Renal cortical epithelial cell (primary cell): Measurements from ENCODE around the gene ZBTB11. TPM values are rescaled to one million over a fixed set of nuclear protein-coding genes. Genes with fewer than 3 reads are reported as not detected.
A peak's percentile ranks its signal among the peaks of the same experiment; 100 is the strongest.
"Not testable (repeated sequence)": the region's sequence is repeated elsewhere in the genome, so short reads cannot be mapped to it uniquely, and the experiment has no call there.

Experiments used
- DNase-seq: peaks from one replicate; pipeline ENCODE4 v3.0.0-alpha.2; 2011; ENCODE audit warnings: low read depth
- total RNA-seq: library from RNA; depleted of rRNA; stranded (reverse); fragments of >200 nt; gene quantifications from 2 replicates; pipeline ENCODE4 v1.2.3, GENCODE V29; 2014

Gene ZBTB11
- total RNA-seq, 1 donor from 2014 or later = 26.9 TPM

DNA sequence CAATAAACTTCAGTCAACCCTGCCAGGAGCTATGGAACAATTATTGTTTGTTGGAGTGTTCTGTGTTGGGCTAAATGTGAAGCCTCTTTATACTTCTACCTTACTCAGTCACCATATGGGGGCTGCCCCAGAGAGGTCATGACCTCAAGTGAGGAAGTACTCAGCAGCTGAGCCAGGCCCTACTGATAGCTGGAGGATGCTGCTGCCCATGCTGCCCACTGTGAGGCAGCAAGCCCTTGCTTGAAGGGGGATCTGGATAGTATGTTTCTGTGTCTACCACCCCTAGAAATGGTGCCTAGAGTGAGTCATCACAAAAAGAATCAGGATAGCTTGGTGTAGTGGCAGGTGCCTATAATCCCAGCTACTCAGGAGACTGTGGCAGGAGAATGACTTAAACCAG, 14.0 kb upstream of the ZBTB11 start:
- DNase-seq = no peak

- DNase-seq = no peak
Measured at GRCh38 chr3:101689286-101689685, 12.4 kb upstream of the ZBTB11 start.

GRCh38 chr3:101687142-101687931, 10.4 kb upstream of the ZBTB11 start:
- no peak for DNase-seq

DNA sequence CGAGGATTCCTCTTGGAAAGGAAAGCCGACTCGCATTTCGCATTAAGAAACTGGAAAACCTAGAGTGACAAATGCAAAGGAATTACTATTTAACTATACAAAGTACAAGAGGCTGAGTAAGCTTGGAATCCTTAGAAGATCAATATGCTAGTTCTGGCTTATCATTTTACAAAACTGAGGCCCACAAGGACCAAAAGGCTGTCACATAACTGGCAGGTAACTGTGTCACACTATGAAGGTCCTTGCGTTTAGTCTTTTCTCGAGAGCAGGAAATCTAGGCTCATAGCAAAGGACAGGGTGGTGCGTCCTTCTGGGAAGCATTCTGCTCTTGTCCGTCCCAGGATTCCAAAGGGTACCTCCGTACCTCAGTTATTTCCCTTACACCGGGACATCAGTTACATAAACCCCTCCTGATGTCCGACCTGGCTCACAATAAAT, 9.0 kb upstream of the ZBTB11 start:
- DNase-seq = peak; percentile 21

DNA sequence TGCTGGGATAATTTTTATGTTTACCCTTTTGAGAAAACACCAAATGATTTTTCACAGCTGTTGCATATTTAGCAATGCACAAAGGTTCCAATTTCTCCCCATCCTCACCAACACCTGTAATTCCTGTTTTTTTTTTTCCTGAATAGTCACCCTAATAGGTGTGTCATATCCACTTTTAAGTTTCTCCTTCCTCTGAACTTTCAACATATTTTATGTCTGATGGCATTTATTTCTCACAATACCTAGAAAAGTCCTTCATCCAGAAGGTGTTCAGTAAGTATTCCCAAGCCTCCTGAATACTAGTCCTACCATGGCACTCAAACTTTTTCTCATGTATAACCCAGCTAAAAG, 8.1 kb upstream of the ZBTB11 start:
- no peak for DNase-seq

- DNase-seq = no peak
Measured at GRCh38 chr3:101680466-101680865, 3.5 kb upstream of the ZBTB11 start.

- not testable (repeated sequence) for DNase-seq
Measured at GRCh38 chr3:101678837-101679236, 1.9 kb upstream of the ZBTB11 start.

DNA sequence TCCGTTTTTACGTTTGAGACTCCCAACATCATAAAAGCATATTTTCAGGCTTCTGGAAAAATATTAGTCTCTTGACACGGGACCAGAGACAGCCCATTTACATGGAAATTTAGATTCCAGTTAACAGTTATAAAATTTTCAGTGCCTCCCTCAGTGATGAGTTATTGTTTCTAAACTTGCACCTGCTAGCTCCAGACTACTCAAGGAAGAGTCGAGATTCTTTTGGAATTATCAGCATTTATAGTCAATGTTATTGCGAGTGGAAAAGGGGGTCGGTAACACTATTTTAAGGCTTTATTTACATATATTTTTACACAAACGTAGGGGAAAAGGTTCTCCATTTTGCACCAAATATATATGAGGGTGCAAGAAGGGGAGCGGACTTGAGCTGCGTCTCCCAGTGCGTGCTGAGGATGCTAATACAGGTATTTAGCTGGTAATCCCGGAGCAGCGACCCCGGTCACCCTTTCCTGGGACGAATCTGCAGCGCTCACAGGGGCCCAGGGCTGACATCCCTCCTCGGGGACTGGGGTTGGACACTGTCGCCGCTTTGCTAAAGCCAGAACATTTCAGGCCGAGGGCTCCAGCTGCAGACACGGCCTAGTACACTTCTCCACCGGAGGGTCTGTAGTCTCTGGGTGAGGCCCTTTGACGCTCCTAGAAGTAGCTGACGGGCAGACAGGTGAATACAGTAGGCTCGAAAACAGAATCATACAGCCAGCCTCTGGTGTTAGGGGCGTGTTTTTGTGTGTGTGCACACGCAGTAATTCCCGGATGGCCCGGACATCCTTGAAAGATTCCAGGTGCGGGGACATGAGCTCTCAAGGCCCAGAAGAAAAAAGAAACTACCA, 729 bp upstream of the ZBTB11 start:
- DNase-seq = no peak

DNA sequence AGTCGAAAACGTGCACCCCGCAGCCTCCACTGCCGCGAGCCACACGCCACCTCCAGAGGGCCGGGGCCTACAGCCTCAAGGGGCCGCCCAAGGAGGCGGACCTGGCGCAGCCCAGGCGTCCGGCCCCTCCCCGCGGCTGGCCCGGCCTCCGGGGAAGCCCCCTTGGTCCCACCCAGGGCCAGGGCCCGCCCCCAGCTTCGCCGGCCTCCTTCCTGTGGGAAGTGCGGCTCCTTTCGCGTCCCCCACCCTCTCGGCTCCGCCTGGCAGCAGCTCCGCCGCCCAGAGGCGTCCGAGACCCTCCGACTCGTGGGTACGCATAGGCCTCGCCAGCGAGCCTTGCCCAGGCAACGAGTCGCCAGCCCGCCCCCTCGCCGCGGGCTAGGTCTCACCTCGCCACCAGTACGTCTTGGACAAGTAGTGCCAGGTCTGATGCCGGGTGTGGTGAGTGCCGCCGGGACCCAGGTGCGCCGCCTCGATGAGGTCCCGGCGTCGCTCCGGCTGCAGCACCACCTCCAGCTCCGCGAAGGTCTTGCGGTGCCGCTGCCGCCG, 642 bp downstream of the ZBTB11 start:
- peak; percentile 82 for DNase-seq

DNA sequence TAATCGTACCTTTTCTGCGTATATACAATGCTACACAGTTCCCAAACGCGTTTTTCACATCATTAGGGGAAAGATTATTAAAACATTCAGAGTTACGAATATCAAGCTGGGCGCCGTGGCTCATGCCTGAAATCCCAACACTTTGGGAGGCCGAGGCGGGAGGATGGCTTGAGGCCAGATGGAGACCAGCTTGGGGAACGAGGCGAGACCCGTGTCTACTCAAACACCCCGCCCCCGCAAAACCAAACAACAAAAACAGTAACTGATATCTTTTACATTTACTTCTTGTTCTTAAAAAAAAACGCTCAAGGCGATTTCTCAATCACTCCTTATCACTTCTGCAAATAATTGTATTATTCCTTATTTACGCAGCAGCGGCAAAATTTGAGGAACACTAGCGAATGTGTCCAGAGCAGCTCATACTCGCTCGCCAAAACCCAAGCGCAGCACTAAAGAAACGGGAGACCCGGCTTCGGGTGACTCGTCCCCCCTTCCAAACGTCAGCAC, 1.2 kb downstream of the ZBTB11 start:
- DNase-seq = no peak

DNA sequence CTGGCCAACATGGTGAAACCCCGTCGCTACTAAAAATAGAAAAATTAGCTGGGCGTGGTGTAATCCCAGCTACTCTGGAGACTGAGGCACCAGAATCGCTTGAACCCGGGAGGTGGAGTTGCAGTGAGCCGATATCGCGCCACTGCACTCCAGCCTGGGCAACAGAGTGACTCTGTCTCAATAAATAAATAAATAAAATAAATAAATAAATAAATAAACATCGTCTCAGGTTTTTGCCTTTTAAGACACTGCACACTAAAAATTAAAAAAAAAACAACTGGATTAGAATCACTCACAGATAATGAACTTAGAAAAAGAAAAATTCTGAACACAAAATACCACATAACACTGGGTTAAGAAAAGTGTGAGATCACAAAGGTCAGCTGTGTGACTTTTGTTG, 2.4 kb downstream of the ZBTB11 start:
- no peak for DNase-seq

- DNase-seq = no peak
Measured at GRCh38 chr3:101673953-101674352, 3.0 kb downstream of the ZBTB11 start.

DNA sequence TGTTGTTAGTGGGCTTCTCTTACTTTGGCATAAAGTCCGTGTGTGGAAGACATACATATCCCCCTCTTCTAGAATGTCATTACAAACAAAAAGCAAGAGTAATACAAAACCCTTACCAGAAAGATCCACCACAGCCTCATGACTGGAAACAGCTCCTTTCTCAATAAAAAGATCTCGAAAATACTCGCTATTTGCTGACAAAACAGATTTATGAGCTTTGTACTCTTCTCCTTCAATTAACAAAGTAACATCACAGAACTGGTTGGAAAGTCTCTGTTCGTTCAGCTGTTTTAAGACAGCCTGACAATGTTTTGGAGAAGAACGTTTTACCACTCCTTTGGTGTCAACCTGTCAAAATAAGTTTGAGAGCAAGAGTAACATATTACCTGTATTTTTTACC, 5.9 kb downstream of the ZBTB11 start:
- no peak for DNase-seq

- DNase-seq = no peak
Measured at GRCh38 chr3:101667844-101668243, 9.1 kb downstream of the ZBTB11 start.

DNA sequence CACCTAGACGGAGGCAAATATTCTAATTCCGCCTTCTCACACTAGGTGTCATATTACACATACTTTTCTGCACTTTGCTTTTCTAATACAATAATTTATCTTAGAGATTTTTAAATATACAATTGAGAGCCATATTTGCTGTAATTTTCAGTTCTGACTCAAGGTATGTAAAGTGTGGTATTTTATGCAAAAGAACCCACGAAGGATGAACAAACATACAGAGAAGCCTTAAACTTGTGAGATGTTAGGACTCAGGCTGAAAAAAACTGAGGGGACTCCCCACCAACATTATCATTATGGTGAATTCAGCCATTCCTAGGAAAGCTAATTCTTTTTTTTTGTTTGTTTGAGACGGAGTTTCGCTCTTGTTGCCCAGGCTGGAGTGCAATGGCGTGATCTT, 9.6 kb downstream of the ZBTB11 start:
- DNase-seq = no peak

- DNase-seq = no peak
Measured at GRCh38 chr3:101665851-101666250, 11.1 kb downstream of the ZBTB11 start.

DNA sequence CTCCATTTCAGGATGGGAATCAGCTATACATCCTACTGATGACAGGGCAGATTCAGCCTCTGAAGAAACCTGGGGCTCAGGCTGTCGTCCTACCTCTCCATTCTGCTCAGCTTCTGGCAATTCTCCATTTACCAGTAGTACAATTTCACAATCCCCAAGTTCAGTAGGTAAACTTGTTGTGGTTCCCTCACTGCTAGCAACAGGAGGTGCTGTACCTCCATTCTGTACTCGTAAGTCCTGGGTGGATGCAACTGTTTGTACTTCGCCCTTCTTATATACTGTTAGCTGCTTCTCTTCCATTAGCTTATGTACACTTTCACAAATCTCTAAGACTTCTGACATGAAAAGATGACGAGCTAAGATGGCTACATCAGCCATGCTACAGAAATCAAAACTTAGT, 11.6 kb downstream of the ZBTB11 start:
- DNase-seq = no peak

- no peak for DNase-seq
Measured at GRCh38 chr3:101660714-101661113, 16.2 kb downstream of the ZBTB11 start.

DNA sequence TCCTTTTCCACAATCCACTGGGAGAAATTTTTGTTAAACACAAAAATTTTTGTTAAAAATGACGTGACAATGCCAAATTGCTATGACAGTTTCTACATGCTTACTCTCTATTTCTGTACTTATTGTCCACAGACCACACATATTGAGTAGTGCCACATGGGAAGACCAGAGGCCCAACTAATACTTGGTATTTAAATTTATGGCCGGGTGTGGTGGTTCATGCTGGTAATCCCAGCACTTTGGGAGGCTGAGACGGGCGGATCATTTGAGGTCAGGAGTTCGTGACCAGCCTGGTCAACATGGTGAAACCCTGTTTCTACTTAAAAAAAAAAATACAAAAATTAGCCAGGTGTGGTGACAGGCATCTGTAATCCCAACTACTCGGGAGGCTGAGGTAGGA, 20.3 kb downstream of the ZBTB11 start:
- DNase-seq = no peak

DNA sequence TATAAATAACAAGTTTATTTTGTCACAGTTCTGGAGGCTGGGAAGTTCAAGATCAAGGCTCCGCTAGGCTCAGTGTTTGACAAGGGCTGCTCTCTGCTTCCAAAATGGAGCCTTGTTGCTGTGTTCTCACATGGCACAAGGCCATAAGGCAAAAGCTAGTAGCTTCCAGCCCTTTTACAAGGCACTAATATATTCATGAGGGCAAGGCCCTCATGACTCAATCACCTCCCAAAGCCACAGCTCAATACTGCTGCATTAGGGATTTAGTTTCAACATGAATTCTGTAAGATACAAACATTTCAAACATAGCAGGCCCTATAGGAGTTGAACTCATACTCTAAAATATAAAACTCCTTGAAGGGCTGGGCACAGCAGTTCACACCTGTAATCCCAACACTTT, 30.2 kb downstream of the ZBTB11 start:
- peak; percentile 42 for DNase-seq

- peak; percentile 80 for DNase-seq
Measured at GRCh38 chr3:101643861-101644613, 32.9 kb downstream of the ZBTB11 start.
